Left renal pelvis (tissue), 4 donors: ENCODE data around the gene MYLIP. TPM values are rescaled to one million over a fixed set of nuclear protein-coding genes. Genes with fewer than 3 reads are reported as not detected.
"Not testable (repeated sequence)": the region's sequence is repeated elsewhere in the genome, so short reads cannot be mapped to it uniquely, and the experiment has no call there.

Source experiments
- DNase-seq, 4 donors: peaks; one replicate each; pipeline ENCODE4 v3.0.0-alpha.2; 2013; ENCODE audit warnings: low read depth in 4 of 4, low spot score in 3 of 4
- polyA plus RNA-seq, 4 donors: library from polyadenylated mRNA; unstranded; fragments of 120-200 nt; gene quantifications; one replicate each; pipeline ENCODE4 v1.2.1, GENCODE V29; 2013; ENCODE audit not compliant: insufficient read length in 4 of 4

Gene MYLIP
- polyA plus RNA-seq, 4 donors, result 32.4 to 50.2 (median 49.0) TPM

GRCh38 chr6:16166871-16167608 lies 38.2 kb downstream of the MYLIP start:
- no peak for DNase-seq

- no peak for DNase-seq
Observed at GRCh38 chr6:16168121-16168520, 39.2 kb downstream of the MYLIP start.

- no peak for DNase-seq
Observed at GRCh38 chr6:16168858-16169257, 40.0 kb downstream of the MYLIP start.

- DNase-seq, result no peak
Observed at GRCh38 chr6:16171400-16171799, 42.5 kb downstream of the MYLIP start.

- no peak for DNase-seq
Observed at GRCh38 chr6:16173167-16173940, 44.5 kb downstream of the MYLIP start.

- peak in 1 of 4 donors; percentile 39 for DNase-seq
Observed at GRCh38 chr6:16174416-16175078, 45.7 kb downstream of the MYLIP start.

- DNase-seq, result not testable (repeated sequence)
Observed at GRCh38 chr6:16176600-16176999, 47.7 kb downstream of the MYLIP start.

- no peak for DNase-seq
Observed at GRCh38 chr6:16177881-16178280, 49.0 kb downstream of the MYLIP start.

GRCh38 chr6:16178351-16178750 lies 49.5 kb downstream of the MYLIP start:
- DNase-seq, result no peak

GRCh38 chr6:16179063-16179462 lies 50.2 kb downstream of the MYLIP start:
- no peak for DNase-seq

- no peak for DNase-seq
Observed at GRCh38 chr6:16179970-16180431, 51.1 kb downstream of the MYLIP start.

GRCh38 chr6:16180696-16181438 lies 52.0 kb downstream of the MYLIP start:
- DNase-seq, result no peak

- no peak for DNase-seq
Observed at GRCh38 chr6:16181439-16182297, 52.8 kb downstream of the MYLIP start.

- no peak for DNase-seq
Observed at GRCh38 chr6:16183187-16183664, 54.3 kb downstream of the MYLIP start.

GRCh38 chr6:16184129-16184528 lies 55.2 kb downstream of the MYLIP start:
- DNase-seq, result no peak

- no peak for DNase-seq
Observed at GRCh38 chr6:16184551-16184950, 55.7 kb downstream of the MYLIP start.

- DNase-seq, result no peak
Observed at GRCh38 chr6:16187176-16187575, 58.3 kb downstream of the MYLIP start.

GRCh38 chr6:16190214-16190613 lies 61.3 kb downstream of the MYLIP start:
- no peak for DNase-seq

- DNase-seq, result no peak
Observed at GRCh38 chr6:16196260-16196983, 67.5 kb downstream of the MYLIP start.
